OCI-LY7 (cell line): Measurements from ENCODE around the gene C1GALT1C1. TPM values are rescaled to one million over a fixed set of nuclear protein-coding genes. Genes with fewer than 3 reads are reported as not detected.
A peak's percentile ranks its signal among the peaks of the same experiment; 100 is the strongest.

Experiments used
- BruUV-seq: library from RNA; stranded (reverse); fragments of 400-500 nt; replicated peaks from 2 replicates; lab custom pipeline; 2021; lab: Mats Ljungman, UMichigan
- CTCF ChIA-PET: fragments of 300-600 bp; sonication (Branson Sonifier 250); formaldehyde crosslinking; loops from one replicate; lab custom pipeline; 2022; ENCODE audit warnings: antibody characterized with exemption; ENCODE audit not compliant: unreplicated experiment; lab: Charles Lee
- POLR2A ChIA-PET: fragments of 300-600 bp; sonication (Branson Sonifier 250); formaldehyde crosslinking; loops from one replicate; lab custom pipeline; 2022; ENCODE audit warnings: antibody characterized with exemption; lab: Charles Lee
- DNase-seq: peaks from one replicate; pipeline ENCODE4 v3.0.0-alpha.2; 2015; ENCODE audit warnings: low spot score
- H2AFZ ChIP-seq: fragments of 200-600 bp; sonication (generic), shearing (Covaris generic); 2 replicates; pipeline ENCODE4 v1.6.1; 2014; ENCODE audit warnings: mild to moderate bottlenecking, antibody characterized with exemption, low read length, moderate library complexity
- H3K27ac ChIP-seq: fragments of 200-600 bp; sonication (generic); 2 replicates; pipeline ENCODE4 v1.5.1; 2014; ENCODE audit warnings: mixed run types, low read depth, mild to moderate bottlenecking, moderate library complexity, low read length, inconsistent platforms; ENCODE audit not compliant: poor library complexity, severe bottlenecking
- H3K36me3 ChIP-seq: fragments of 200-600 bp; sonication (generic); 2 replicates; pipeline ENCODE4 v1.6.1; 2014; ENCODE audit warnings: mild to moderate bottlenecking, antibody characterized with exemption, low read length, moderate library complexity, mixed read lengths; ENCODE audit not compliant: insufficient read depth
- H3K4me1 ChIP-seq: fragments of 200-600 bp; sonication (generic); 2 replicates; pipeline ENCODE4 v1.5.1; 2014; ENCODE audit warnings: mild to moderate bottlenecking, low read length; ENCODE audit not compliant: insufficient read depth, poor library complexity, severe bottlenecking
- H3K4me2 ChIP-seq: fragments of 200-600 bp; sonication (generic); 2 replicates; pipeline ENCODE4 v1.6.1; 2014; ENCODE audit warnings: mild to moderate bottlenecking, low read length
- H3K4me3 ChIP-seq: fragments of 200-600 bp; sonication (generic); 2 replicates; pipeline ENCODE4 v1.5.1; 2014; ENCODE audit warnings: mild to moderate bottlenecking, low read depth, low read length; ENCODE audit not compliant: poor library complexity, severe bottlenecking
- H3K79me2 ChIP-seq: fragments of 200-600 bp; sonication (generic); 2 replicates; pipeline ENCODE4 v1.6.1; 2016; ENCODE audit warnings: low read depth, mild to moderate bottlenecking, low read length, moderate library complexity, mixed read lengths; ENCODE audit not compliant: insufficient read depth
- H3K9me2 ChIP-seq: fragments of 200-600 bp; sonication (generic); 2 replicates; pipeline ENCODE4 v1.6.1; 2016; ENCODE audit warnings: mild to moderate bottlenecking, low read length, mixed read lengths; ENCODE audit not compliant: insufficient read depth
- H3K9me3 ChIP-seq: fragments of 200-600 bp; sonication (generic); 2 replicates; pipeline ENCODE4 v1.6.1; 2014; ENCODE audit warnings: mild to moderate bottlenecking, mixed run types, low read length, mixed read lengths
- H4K20me1 ChIP-seq: fragments of 200-600 bp; sonication (generic); 2 replicates; pipeline ENCODE4 v1.6.1; 2014; ENCODE audit warnings: mild to moderate bottlenecking, antibody characterized with exemption, low read length, moderate library complexity, mixed read lengths; ENCODE audit not compliant: insufficient read depth
- EZH2phosphoT487 ChIP-seq: fragments of 200-600 bp; sonication (generic); IDR thresholded peaks from 2 replicates; pipeline ENCODE4 v1.6.1; 2018; ENCODE audit warnings: low read depth, borderline replicate concordance, mild to moderate bottlenecking, mixed run types, antibody characterized with exemption, low read length, moderate library complexity, mixed read lengths
- intact Hi-C: fragments of 100-400 bp; cut with micrococcal nuclease; formaldehyde crosslinking; loops from one replicate; pipeline ENCODE4 v1.10.0; 2022; ENCODE audit not compliant: unreplicated experiment
- total RNA-seq, 2 experiments: library from RNA; depleted of rRNA in 1 of 2; stranded (reverse); fragments of >200 nt in 1 of 2; shearing (Covaris generic) in 1 of 2; gene quantifications; 2 replicates each; pipeline ENCODE4 v1.2.3, GENCODE V29; 2014 to 2022
- TF ChIP-seq, protein P1 (sequence below): fragments of 200-600 bp; sonication (generic); conservative IDR thresholded peaks from 2 replicates; pipeline ENCODE4 v1.5.1; 2014; ENCODE audit warnings: mild to moderate bottlenecking, antibody characterized with exemption, low read length, moderate library complexity, mixed read lengths

The C1GALT1C1 gene
- total RNA-seq, 2 experiments from 2014 or later, result 10.9 to 16.5 TPM

DNA sequence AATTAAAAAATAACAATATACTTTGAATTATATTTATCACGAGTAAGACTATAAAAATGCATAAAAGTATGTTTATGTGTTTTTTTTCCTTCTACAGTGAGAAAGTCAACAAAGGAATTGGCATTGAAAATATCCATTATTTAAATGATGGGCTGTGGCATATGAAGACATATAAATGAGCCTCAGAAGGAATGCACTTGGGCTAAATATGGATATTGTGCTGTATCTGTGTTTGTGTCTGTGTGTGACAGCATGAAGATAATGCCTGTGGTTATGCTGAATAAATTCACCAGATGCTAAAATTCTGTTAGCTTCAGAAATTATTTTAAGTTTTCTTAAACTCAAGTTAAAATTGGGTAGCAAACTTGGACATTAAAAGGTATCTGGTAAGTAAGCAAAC lies 17.8 kb downstream of the C1GALT1C1 start:
- BruUV-seq, result no TSS peak
- no peaks in the 10 kb centered on the region for H4K20me1 ChIP-seq
- H3K9me2 ChIP-seq, result no peaks in the 10 kb centered on the region
- DNase-seq, result no peak
- ChIA-PET CTCF (no interaction called here), POLR2A (no interaction called here)
- no peak overlapping the region for H2AFZ ChIP-seq
- peaks cover 74% of the 10 kb centered on the region for H3K36me3 ChIP-seq
- no peak overlapping the region for H3K4me2 ChIP-seq
- H3K4me1 ChIP-seq, result no peaks in the 10 kb centered on the region
- TF ChIP-seq, protein P1, sequence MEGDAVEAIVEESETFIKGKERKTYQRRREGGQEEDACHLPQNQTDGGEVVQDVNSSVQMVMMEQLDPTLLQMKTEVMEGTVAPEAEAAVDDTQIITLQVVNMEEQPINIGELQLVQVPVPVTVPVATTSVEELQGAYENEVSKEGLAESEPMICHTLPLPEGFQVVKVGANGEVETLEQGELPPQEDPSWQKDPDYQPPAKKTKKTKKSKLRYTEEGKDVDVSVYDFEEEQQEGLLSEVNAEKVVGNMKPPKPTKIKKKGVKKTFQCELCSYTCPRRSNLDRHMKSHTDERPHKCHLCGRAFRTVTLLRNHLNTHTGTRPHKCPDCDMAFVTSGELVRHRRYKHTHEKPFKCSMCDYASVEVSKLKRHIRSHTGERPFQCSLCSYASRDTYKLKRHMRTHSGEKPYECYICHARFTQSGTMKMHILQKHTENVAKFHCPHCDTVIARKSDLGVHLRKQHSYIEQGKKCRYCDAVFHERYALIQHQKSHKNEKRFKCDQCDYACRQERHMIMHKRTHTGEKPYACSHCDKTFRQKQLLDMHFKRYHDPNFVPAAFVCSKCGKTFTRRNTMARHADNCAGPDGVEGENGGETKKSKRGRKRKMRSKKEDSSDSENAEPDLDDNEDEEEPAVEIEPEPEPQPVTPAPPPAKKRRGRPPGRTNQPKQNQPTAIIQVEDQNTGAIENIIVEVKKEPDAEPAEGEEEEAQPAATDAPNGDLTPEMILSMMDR, result no peak
- no peak for TF ChIP-seq EZH2phosphoT487
- H3K27ac ChIP-seq, result no peak overlapping the region
- intact Hi-C loops, result no loop called here
- H3K9me3 ChIP-seq, result no peaks in the 10 kb centered on the region
- H3K4me3 ChIP-seq, result no peak overlapping the region
- peaks cover 5% of the 10 kb centered on the region; the same call in 1 of the 2 replicates for H3K79me2 ChIP-seq

GRCh38 chrX:120604361-120604782 lies 25.5 kb downstream of the C1GALT1C1 start:
- intact Hi-C loops, result loop anchor here (1.0 to 2.0 kb wide), 2 partner anchors 24 to 43 kb away; no protein-coding TSS in a partner anchor
- no peaks in the 10 kb centered on the region for H3K9me2 ChIP-seq
- BruUV-seq, result TSS peak; percentile 81
- peak overlapping the region; percentile 94; the same call in 1 of the 2 replicates for H2AFZ ChIP-seq
- H3K27ac ChIP-seq, result peak overlapping the region; percentile 89
- peaks cover 11% of the 10 kb centered on the region for H3K4me1 ChIP-seq
- POLR2A ChIA-PET, result interaction anchor here (0.6 to 3.0 kb wide), 18 partner anchors 10 to 354 kb away, joined by 3 to 18 read pairs (median 4); partner anchors contain the start of gene ZBTB33
- peak; percentile 63 for DNase-seq
- CTCF ChIA-PET, result interaction anchor here (1.0 to 1.2 kb wide), 2 partner anchors 13 to 21 kb away, joined by 3 read pairs; no protein-coding TSS in a partner anchor
- TF ChIP-seq, protein P1, result no peak
- TF ChIP-seq EZH2phosphoT487, result no peak
- peak overlapping the region; percentile 88 for H3K4me3 ChIP-seq
- H4K20me1 ChIP-seq, result no peaks in the 10 kb centered on the region; the same call in 1 of the 2 replicates
- H3K79me2 ChIP-seq, result peaks cover 32% of the 10 kb centered on the region
- H3K4me2 ChIP-seq, result peak overlapping the region; percentile 77
- no peaks in the 10 kb centered on the region for H3K9me3 ChIP-seq
- peaks cover 31% of the 10 kb centered on the region for H3K36me3 ChIP-seq
